ENCODE data around the gene IGFL4. TPM values are rescaled to one million over a fixed set of nuclear protein-coding genes. Genes with fewer than 3 reads are reported as not detected.

The IGFL4 gene
- total RNA-seq, 2 donors from 2014 or later = not detected

- no peak overlapping the region for H3K27ac Mint-ChIP-seq
- DNase-seq (no peak), ATAC-seq (replicated peaks in 1 of 2) (no peak)
- H3K36me3 Mint-ChIP-seq (ENCODE audit: insufficient read depth in 2 of 2) = no peaks in the 10 kb centered on the region
- peaks cover 18% of the 10 kb centered on the region for H3K4me1 Mint-ChIP-seq (ENCODE audit: low read depth)
- peak overlapping the region in 1 of 2 donors; percentile 20 for H3K4me3 Mint-ChIP-seq
- H3K27me3 Mint-ChIP-seq (ENCODE audit: low read depth) = peaks cover 12% of the 10 kb centered on the region
- H3K9me3 Mint-ChIP-seq = no peaks in the 10 kb centered on the region
Observed at GRCh38 chr19:45994456-45994997, 46.3 kb downstream of the IGFL4 start.

- Mint-ChIP-seq H3K4me3 (no peak overlapping the region), H3K27ac (no peak overlapping the region), H3K36me3 (ENCODE audit: insufficient read depth in 2 of 2) (no peaks in the 10 kb centered on the region), H3K4me1 (ENCODE audit: low read depth) (peaks cover 5% of the 10 kb centered on the region), H3K9me3 (no peaks in the 10 kb centered on the region), H3K27me3 (ENCODE audit: low read depth) (peaks cover 36% of the 10 kb centered on the region)
- ATAC-seq (replicated peaks in 1 of 2) = no peak
- DNase-seq = no peak
Observed at GRCh38 chr19:45990113-45990728, 50.6 kb downstream of the IGFL4 start.

Other genes starting within 250 kb of the IGFL4 start
- gene DMWD, start 248.2 kb downstream of the IGFL4 start, total RNA-seq = 10 to 100 TPM; 36.7 to 54.1 TPM
- gene RSPH6A, start 225.7 kb downstream of the IGFL4 start, total RNA-seq = under 1 TPM; 0.43 to 0.60 TPM
- gene SYMPK, start 177.9 kb downstream of the IGFL4 start, total RNA-seq = 100 to 1,000 TPM in 1 of 2 donors, 10 to 100 TPM in 1; 95.5 to 112 TPM
- gene FOXA3, start 176.7 kb downstream of the IGFL4 start, total RNA-seq = 1 to 10 TPM in 1 of 2 donors, under 1 TPM in 1; 0.88 to 1.6 TPM
- 10 to 100 TPM; 16.3 to 19.9 TPM for gene IRF2BP1, start 154.9 kb downstream of the IGFL4 start, total RNA-seq
- gene MYPOP, start 138.4 kb downstream of the IGFL4 start, total RNA-seq = 10 to 100 TPM in 1 of 2 donors, 1 to 10 TPM in 1; 9.2 to 10.9 TPM
- gene NANOS2, start 126.2 kb downstream of the IGFL4 start, total RNA-seq = not detected
- gene NOVA2, start 67.1 kb downstream of the IGFL4 start, total RNA-seq = under 1 TPM; 0.38 to 0.58 TPM
- gene CCDC61, start 45.5 kb downstream of the IGFL4 start, total RNA-seq = 10 to 100 TPM; 21.8 to 22.0 TPM
- not detected for gene PGLYRP1, start 17.9 kb downstream of the IGFL4 start, total RNA-seq
- not detected for gene IGFL3, start 83.7 kb upstream of the IGFL4 start, total RNA-seq
- gene IGFL2, start 107.2 kb upstream of the IGFL4 start, total RNA-seq = not detected
- not detected for gene IGFL1, start 188.7 kb upstream of the IGFL4 start, total RNA-seq

Data from activated T-cell treated with anti-CD3 and anti-CD28 coated beads, Interleukin-2, amount 50 U/mL, for 72 hours (primary cell).